ENCODE results near the gene KIF4A.

DNA sequence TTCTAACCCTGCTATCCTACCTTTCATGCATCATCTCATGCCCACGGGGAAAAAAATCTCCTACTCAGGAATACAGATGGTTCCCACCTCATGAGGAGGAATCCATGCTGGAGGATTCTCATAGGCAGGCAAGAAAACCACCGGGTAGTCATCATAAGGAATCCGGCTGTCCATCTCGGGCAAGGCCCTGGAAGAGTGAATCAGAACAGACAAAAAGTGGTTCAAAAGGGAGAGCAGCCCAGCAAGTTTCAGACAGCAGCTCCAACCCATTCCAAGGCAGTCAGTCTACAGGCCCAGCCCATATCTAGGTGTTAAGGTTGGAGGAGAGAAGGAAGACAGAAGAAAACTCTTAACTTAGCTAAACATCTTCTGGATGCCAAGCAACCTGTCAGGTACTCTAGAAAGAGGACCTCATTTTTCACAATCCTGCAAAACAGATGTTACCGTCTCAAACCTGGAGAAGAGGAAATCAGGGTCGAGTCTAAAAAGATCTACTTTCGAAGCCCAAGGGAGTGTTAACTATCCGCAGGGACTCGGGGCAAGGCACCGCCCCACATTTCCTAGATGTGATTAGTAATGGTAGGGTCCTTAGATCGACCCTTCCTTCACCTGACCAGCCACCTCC, 624 bp upstream of the KIF4A start:
- TF ChIP-seq ZBTB7A (IDR thresholded peaks at IDR 0.05; ENCODE audit: borderline replicate concordance, control insufficient read depth, low read depth, low read length): no peak
- TF ChIP-seq, protein P1, sequence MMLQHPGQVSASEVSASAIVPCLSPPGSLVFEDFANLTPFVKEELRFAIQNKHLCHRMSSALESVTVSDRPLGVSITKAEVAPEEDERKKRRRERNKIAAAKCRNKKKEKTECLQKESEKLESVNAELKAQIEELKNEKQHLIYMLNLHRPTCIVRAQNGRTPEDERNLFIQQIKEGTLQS (IDR thresholded peaks at IDR 0.05): no peak
- TF ChIP-seq, protein P1 (CRISPR knock-in tag; conservative IDR thresholded peaks at IDR 0.05): no peak
- TF ChIP-seq, protein P2, sequence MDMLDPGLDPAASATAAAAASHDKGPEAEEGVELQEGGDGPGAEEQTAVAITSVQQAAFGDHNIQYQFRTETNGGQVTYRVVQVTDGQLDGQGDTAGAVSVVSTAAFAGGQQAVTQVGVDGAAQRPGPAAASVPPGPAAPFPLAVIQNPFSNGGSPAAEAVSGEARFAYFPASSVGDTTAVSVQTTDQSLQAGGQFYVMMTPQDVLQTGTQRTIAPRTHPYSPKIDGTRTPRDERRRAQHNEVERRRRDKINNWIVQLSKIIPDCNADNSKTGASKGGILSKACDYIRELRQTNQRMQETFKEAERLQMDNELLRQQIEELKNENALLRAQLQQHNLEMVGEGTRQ (CRISPR knock-in tag; IDR thresholded peaks at IDR 0.05): no peak
- TF ChIP-seq SRF (CRISPR knock-in tag; IDR thresholded peaks at IDR 0.05): no peak
- no peak for TF ChIP-seq GABPA (tag; conservative IDR thresholded peaks at IDR 0.05; ENCODE audit: low read depth)

Data from K562 (cell line).